BE2C (cell line): ENCODE measurements around the gene THRAP3.

Source experiments
- DNase-seq: peaks from one replicate; pipeline ENCODE4 v3.0.0-alpha.2; 2020
- H3K27me3 ChIP-seq: fragments of 250-450 bp; sonication (Bioruptor Pico); 2 replicates; pipeline ENCODE4 v1.5.1; 2020; ENCODE audit warnings: mild to moderate bottlenecking
- H3K36me3 ChIP-seq: fragments of 250-450 bp; sonication (Bioruptor Pico); 2 replicates; pipeline ENCODE4 v1.5.1; 2020; ENCODE audit warnings: mild to moderate bottlenecking
- H3K4me1 ChIP-seq: fragments of 250-450 bp; sonication (Bioruptor Pico); 2 replicates; pipeline ENCODE4 v1.5.1; 2020
- H3K4me3 ChIP-seq: 2 replicates; pipeline ENCODE4 v1.5.1; 2011; ENCODE audit warnings: low read depth, low read length
- H3K9me3 ChIP-seq: fragments of 250-450 bp; sonication (Bioruptor Pico); 2 replicates; pipeline ENCODE4 v1.5.1; 2020
- CTCF ChIP-seq: IDR thresholded peaks from 2 replicates; pipeline ENCODE4 v1.5.1; 2012; ENCODE audit warnings: mild to moderate bottlenecking, low read depth, low read length

THRAP3 gene

GRCh38 chr1:36231191-36231590 lies 6.9 kb downstream of the THRAP3 start:
- no peak for TF ChIP-seq CTCF
- H3K27me3 ChIP-seq = no peaks in the 10 kb centered on the region
- H3K4me3 ChIP-seq = no peak overlapping the region
- no peaks in the 10 kb centered on the region for H3K4me1 ChIP-seq
- H3K9me3 ChIP-seq = no peaks in the 10 kb centered on the region
- H3K36me3 ChIP-seq = peaks cover 10% of the 10 kb centered on the region
- DNase-seq = no peak

- H3K27me3 ChIP-seq = no peaks in the 10 kb centered on the region
- no peaks in the 10 kb centered on the region for H3K9me3 ChIP-seq
- peaks cover 5% of the 10 kb centered on the region for H3K36me3 ChIP-seq
- no peak for DNase-seq
- H3K4me3 ChIP-seq = no peak overlapping the region
- H3K4me1 ChIP-seq = no peaks in the 10 kb centered on the region
- TF ChIP-seq CTCF = no peak
These were observed 8.2 kb downstream of the THRAP3 start for GRCh38 chr1:36232212-36233095.

GRCh38 chr1:36236302-36236701 lies 12.1 kb downstream of the THRAP3 start:
- no peak for TF ChIP-seq CTCF

GRCh38 chr1:36238433-36238832 lies 14.2 kb downstream of the THRAP3 start:
- Histone ChIP-seq H3K36me3 (peaks cover 3% of the 10 kb centered on the region; the same call in 1 of the 2 replicates), H3K4me1 (no peaks in the 10 kb centered on the region), H3K9me3 (no peaks in the 10 kb centered on the region), H3K27me3 (no peaks in the 10 kb centered on the region), H3K4me3 (no peak overlapping the region)
- no peak for TF ChIP-seq CTCF
- DNase-seq = no peak

More at GRCh38 chr1:36236302-36236701, 12.1 kb downstream of the THRAP3 start:
- H3K4me3 ChIP-seq = no peak overlapping the region
- no peaks in the 10 kb centered on the region for H3K4me1 ChIP-seq
- DNase-seq = no peak
- H3K36me3 ChIP-seq = peaks cover 3% of the 10 kb centered on the region; the same call in 1 of the 2 replicates
- H3K27me3 ChIP-seq = no peaks in the 10 kb centered on the region
- H3K9me3 ChIP-seq = no peaks in the 10 kb centered on the region

GRCh38 chr1:36239941-36240637 lies 15.8 kb downstream of the THRAP3 start:
- Histone ChIP-seq H3K27me3 (no peaks in the 10 kb centered on the region), H3K4me3 (no peak overlapping the region), H3K4me1 (no peaks in the 10 kb centered on the region), H3K9me3 (no peaks in the 10 kb centered on the region), H3K36me3 (peaks cover 3% of the 10 kb centered on the region; the same call in 1 of the 2 replicates)
- TF ChIP-seq CTCF = no peak
- DNase-seq = no peak

GRCh38 chr1:36247538-36247937 lies 23.3 kb downstream of the THRAP3 start:
- H3K4me1 ChIP-seq = no peaks in the 10 kb centered on the region
- DNase-seq = no peak
- no peaks in the 10 kb centered on the region for H3K27me3 ChIP-seq
- TF ChIP-seq CTCF = no peak
- H3K36me3 ChIP-seq = no peaks in the 10 kb centered on the region
- H3K4me3 ChIP-seq = no peak overlapping the region
- H3K9me3 ChIP-seq = no peaks in the 10 kb centered on the region
